GM10847 (cell line): Measurements from ENCODE around the gene ARRB1.

Experiments
- POLR2A ChIP-seq: IDR thresholded peaks from 2 replicates; pipeline ENCODE4 v1.6.1; 2011; ENCODE audit not compliant: insufficient read length; ENCODE audit errors: extremely low read depth

Gene ARRB1

GRCh38 chr11:75301131-75301530 is 50.3 kb downstream of the ARRB1 start:
- no peak for TF ChIP-seq POLR2A

- no peak for TF ChIP-seq POLR2A
Measured at GRCh38 chr11:75298976-75299260, 52.5 kb downstream of the ARRB1 start.

GRCh38 chr11:75298191-75298975 is 53.1 kb downstream of the ARRB1 start:
- TF ChIP-seq POLR2A = no peak

GRCh38 chr11:75293903-75294302 is 57.6 kb downstream of the ARRB1 start:
- no peak for TF ChIP-seq POLR2A

- no peak for TF ChIP-seq POLR2A
Measured at GRCh38 chr11:75292943-75293342, 58.5 kb downstream of the ARRB1 start.

GRCh38 chr11:75291741-75292140 is 59.7 kb downstream of the ARRB1 start:
- TF ChIP-seq POLR2A = no peak

GRCh38 chr11:75289919-75290318 is 61.5 kb downstream of the ARRB1 start:
- TF ChIP-seq POLR2A = no peak

- no peak for TF ChIP-seq POLR2A
Measured at GRCh38 chr11:75289511-75289760, 62.0 kb downstream of the ARRB1 start.

GRCh38 chr11:75287579-75287978 is 63.9 kb downstream of the ARRB1 start:
- TF ChIP-seq POLR2A = no peak

- no peak for TF ChIP-seq POLR2A
Measured at GRCh38 chr11:75286826-75287465, 64.5 kb downstream of the ARRB1 start.

GRCh38 chr11:75285776-75286360 is 65.6 kb downstream of the ARRB1 start:
- no peak for TF ChIP-seq POLR2A

GRCh38 chr11:75283391-75283931 is 68.0 kb downstream of the ARRB1 start:
- TF ChIP-seq POLR2A = no peak

GRCh38 chr11:75281469-75282095 is 69.9 kb downstream of the ARRB1 start:
- no peak for TF ChIP-seq POLR2A

- no peak for TF ChIP-seq POLR2A
Measured at GRCh38 chr11:75280770-75281468, 70.5 kb downstream of the ARRB1 start.

GRCh38 chr11:75280227-75280701 is 71.2 kb downstream of the ARRB1 start:
- TF ChIP-seq POLR2A = no peak

GRCh38 chr11:75279273-75279672 is 72.2 kb downstream of the ARRB1 start:
- no peak for TF ChIP-seq POLR2A
